Activated B cell treated with CpG ODN at 0.5 μM for 24 hours (primary cell): ENCODE measurements around the gene CBX2. TPM values are rescaled to one million over a fixed set of nuclear protein-coding genes. Genes with fewer than 3 reads are reported as not detected.

Experiments used
- ATAC-seq: fragments of 200-7000 bp; cut with Tn5 transposase; one replicate; pipeline ENCODE4 v1.10.0; 2021; ENCODE audit warnings: low read depth, mild to moderate bottlenecking, moderate library complexity
- CTCF ChIA-PET: fragments of 350-600 bp; sonication (Branson Sonifier 250); formaldehyde crosslinking; loops from one replicate; lab custom pipeline; 2021; ENCODE audit warnings: antibody characterized with exemption; lab: Charles Lee
- POLR2A ChIA-PET: fragments of 350-600 bp; sonication (Branson Sonifier 250); formaldehyde crosslinking; loops from one replicate; lab custom pipeline; 2021; ENCODE audit warnings: antibody characterized with exemption; lab: Charles Lee
- DNase-seq: peaks from one replicate; pipeline ENCODE4 v3.0.0; 2022
- H3K27ac Mint-ChIP-seq: one replicate; pipeline ENCODE4 v1.8.0; 2020; ENCODE audit warnings: mixed read lengths
- H3K27me3 Mint-ChIP-seq: one replicate; pipeline ENCODE4 v1.8.0; 2021; ENCODE audit warnings: mixed read lengths
- H3K36me3 Mint-ChIP-seq: one replicate; pipeline ENCODE4 v1.8.0; 2021; ENCODE audit warnings: low read depth, mixed read lengths
- H3K4me1 Mint-ChIP-seq: one replicate; pipeline ENCODE4 v1.8.0; 2021; ENCODE audit warnings: mixed read lengths
- H3K4me3 Mint-ChIP-seq: one replicate; pipeline ENCODE4 v1.8.0; 2020; ENCODE audit warnings: mild to moderate bottlenecking, mixed read lengths
- H3K9me3 Mint-ChIP-seq: one replicate; pipeline ENCODE4 v1.8.0; 2020; ENCODE audit warnings: mixed read lengths
- intact Hi-C: fragments of 100-400 bp; cut with micrococcal nuclease; formaldehyde crosslinking; loops from one replicate; pipeline ENCODE4 v1.15.1; 2024
- total RNA-seq: library from RNA; stranded (reverse); gene quantifications from 2 replicates; pipeline ENCODE4 v1.2.3, GENCODE V29; 2022
- TF ChIP-seq, protein P1 (sequence below): fragments of 200-600 bp; IDR thresholded peaks from one replicate; pipeline ENCODE4 v1.8.0; 2022; ENCODE audit warnings: antibody characterized with exemption, mild to moderate bottlenecking

Gene CBX2
- total RNA-seq = 0.37 and 0.67 TPM in 2 replicates

DNA sequence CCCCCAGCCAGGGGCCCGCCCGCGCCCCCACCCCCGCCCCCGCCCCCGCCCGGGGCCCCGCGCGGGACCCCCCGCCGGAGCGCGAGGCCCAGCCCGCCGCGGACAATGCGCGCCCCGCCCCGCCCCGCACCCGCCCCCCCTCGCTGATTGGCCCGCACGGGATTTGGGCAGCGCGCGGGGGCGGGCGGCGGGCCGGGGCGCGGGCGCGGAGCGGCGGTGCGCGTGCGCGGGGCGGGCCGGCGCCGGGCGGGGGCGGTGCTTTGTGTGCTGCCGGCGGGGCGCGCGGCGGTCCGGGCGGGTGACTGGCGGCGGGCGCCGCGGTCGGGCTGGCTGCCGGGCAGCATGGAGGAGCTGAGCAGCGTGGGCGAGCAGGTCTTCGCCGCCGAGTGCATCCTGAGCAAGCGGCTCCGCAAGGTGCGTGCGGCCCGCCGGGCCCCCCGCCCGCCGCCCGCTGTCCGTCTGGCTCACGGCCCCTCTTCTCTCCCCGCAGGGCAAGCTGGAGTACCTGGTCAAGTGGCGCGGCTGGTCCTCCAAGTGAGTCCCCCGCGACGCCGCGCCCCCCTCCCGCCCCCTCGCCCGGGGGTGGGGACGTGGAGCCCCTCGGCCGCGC, at the start of gene CBX2:
Gene CBX2, plus strand, starts transcription at position 255 of the 610 bp plus-strand sequence. Its CDS starts 88 bp downstream, at position 343.
- ATAC-seq (peak; percentile 93), DNase-seq (peak; percentile 83)
- CTCF ChIA-PET = interaction anchor here (1.5 kb wide), 1 partner anchor 11 kb away, joined by 3 read pairs; no protein-coding TSS in a partner anchor
- Mint-ChIP-seq H3K9me3 (no peaks in the 10 kb centered on the region), H3K27ac (no peak within 1 kb of the TSS), H3K4me3 (peak within 1 kb of the TSS; percentile 82), H3K36me3 (no peaks in the 10 kb centered on the region), H3K4me1 (peaks cover 14% of the 10 kb centered on the region), H3K27me3 (peaks cover 65% of the 10 kb centered on the region)
- TF ChIP-seq, protein P1, sequence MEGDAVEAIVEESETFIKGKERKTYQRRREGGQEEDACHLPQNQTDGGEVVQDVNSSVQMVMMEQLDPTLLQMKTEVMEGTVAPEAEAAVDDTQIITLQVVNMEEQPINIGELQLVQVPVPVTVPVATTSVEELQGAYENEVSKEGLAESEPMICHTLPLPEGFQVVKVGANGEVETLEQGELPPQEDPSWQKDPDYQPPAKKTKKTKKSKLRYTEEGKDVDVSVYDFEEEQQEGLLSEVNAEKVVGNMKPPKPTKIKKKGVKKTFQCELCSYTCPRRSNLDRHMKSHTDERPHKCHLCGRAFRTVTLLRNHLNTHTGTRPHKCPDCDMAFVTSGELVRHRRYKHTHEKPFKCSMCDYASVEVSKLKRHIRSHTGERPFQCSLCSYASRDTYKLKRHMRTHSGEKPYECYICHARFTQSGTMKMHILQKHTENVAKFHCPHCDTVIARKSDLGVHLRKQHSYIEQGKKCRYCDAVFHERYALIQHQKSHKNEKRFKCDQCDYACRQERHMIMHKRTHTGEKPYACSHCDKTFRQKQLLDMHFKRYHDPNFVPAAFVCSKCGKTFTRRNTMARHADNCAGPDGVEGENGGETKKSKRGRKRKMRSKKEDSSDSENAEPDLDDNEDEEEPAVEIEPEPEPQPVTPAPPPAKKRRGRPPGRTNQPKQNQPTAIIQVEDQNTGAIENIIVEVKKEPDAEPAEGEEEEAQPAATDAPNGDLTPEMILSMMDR = no peak
- intact Hi-C loops = loop anchor here (1.0 to 2.0 kb wide), 3 partner anchors 11 to 32 kb away; partner anchors contain the start of gene CBX8
- POLR2A ChIA-PET = interaction anchor here (0.5 to 1.4 kb wide), 3 partner anchors 14 to 21 kb away, joined by 3 to 6 read pairs (median 3); no protein-coding TSS in a partner anchor

DNA sequence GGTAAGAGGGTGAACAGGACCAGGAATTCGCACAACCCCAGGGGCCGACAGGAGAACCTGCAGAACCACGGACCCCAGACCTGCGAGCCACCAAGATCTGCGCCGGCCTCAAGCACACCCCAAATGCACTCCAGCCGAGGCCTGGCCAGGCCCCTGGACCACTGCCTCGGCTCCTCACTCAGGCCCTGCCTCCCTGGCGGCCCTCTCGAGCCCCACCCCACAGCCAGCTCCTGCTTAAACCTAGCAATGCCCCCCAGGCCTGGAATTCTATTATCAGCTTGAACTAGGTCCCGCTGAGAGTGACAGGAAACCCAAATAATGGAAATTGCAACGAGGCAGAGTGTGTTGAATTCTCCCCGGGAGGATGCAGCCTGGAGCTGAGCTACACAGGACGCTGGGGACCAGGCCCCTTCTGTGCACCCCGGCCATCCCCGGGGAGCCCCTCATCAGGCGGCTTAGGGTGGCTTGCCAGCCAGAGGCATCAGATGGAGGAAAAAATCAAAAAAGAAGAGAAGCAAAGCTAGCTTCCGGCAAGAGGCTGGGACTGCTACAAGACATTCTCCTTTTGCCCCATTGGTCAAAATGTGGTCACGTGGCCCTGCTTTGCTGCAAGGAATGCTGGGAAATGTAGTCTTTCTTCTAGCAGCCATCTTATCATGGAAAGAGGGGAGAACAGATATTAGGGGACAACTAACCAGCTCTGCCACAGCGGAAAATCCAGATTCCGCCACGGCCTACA, 49.6 kb upstream of the CBX2 start:
- CTCF ChIA-PET = interaction anchor here (1.0 to 1.4 kb wide), 2 partner anchors 20 to 280 kb away, joined by 3 to 5 read pairs; no protein-coding TSS in a partner anchor
- peak overlapping the region; percentile 91 for H3K27ac Mint-ChIP-seq
- no peaks in the 10 kb centered on the region for H3K27me3 Mint-ChIP-seq
- TF ChIP-seq, protein P1 = no peak
- H3K4me1 Mint-ChIP-seq = peaks cover 46% of the 10 kb centered on the region
- H3K4me3 Mint-ChIP-seq = peak overlapping the region; percentile 84
- no peaks in the 10 kb centered on the region for H3K9me3 Mint-ChIP-seq
- intact Hi-C loops = no loop called here
- POLR2A ChIA-PET = no interaction called here
- peak; percentile 60 for ATAC-seq
- no peaks in the 10 kb centered on the region for H3K36me3 Mint-ChIP-seq
- DNase-seq = peak; percentile 61

DNA sequence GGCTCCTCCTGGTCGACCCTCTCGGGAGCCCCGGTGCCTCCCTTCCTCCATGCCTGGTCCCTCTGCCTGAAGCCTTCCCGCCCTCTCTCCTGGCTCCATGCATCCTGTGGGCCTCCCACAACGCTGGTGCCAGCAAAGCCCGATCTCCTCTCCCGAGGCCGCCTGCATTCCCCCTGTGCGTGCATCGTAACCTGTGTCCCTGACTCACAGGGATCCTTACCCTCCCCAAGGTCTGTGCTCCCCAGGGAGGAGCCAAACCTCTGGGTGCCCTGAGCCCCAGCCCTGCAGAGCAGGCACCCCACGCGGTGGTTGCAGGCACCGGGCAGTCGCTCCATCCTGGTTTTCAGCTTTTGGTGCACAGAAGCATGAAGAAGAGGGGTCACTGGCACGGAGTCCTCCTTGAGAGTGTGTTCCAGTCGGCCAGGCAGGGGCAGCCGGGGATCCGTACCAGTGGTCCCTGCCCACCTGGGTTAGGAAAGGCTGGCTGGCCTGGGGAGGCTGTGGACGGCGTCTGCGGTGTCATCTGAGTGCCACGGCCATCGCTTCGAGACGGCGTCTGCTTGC, 49.0 kb upstream of the CBX2 start:
- ChIA-PET POLR2A (no interaction called here), CTCF (no interaction called here)
- DNase-seq (no peak), ATAC-seq (no peak)
- H3K4me1 Mint-ChIP-seq = peaks cover 51% of the 10 kb centered on the region
- H3K4me3 Mint-ChIP-seq = peak overlapping the region; percentile 38
- H3K27ac Mint-ChIP-seq = peak overlapping the region; percentile 24
- H3K9me3 Mint-ChIP-seq = no peaks in the 10 kb centered on the region
- TF ChIP-seq, protein P1 = no peak
- intact Hi-C loops = no loop called here
- no peaks in the 10 kb centered on the region for H3K36me3 Mint-ChIP-seq
- no peaks in the 10 kb centered on the region for H3K27me3 Mint-ChIP-seq

DNA sequence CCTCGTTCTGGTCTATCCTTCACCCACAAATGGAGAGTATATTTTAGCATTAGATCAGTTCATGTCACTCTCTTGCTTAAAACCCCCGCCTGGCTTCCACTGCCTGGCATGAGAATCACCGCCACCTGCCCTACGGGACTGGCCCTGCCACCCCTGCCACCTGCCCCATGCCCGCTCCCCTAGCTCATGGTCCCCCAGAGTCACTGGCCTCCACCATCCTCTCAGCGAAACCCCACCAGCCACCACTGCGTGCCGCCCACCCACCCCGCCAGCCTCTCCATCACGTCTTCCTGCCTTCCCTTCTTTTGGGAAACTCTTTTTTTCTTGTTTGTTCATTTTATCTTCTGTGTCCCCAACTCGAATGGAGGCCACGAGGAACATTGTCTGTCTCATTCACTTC, 48.2 kb upstream of the CBX2 start:
- Mint-ChIP-seq H3K9me3 (no peaks in the 10 kb centered on the region), H3K27me3 (no peaks in the 10 kb centered on the region), H3K27ac (no peak overlapping the region), H3K4me3 (peak overlapping the region; percentile 29), H3K36me3 (no peaks in the 10 kb centered on the region), H3K4me1 (peaks cover 51% of the 10 kb centered on the region)
- TF ChIP-seq, protein P1 = no peak
- intact Hi-C loops = loop anchor here (5.0 kb wide), 1 partner anchor 108 kb away; the partner anchor contains the start of gene CBX4
- POLR2A ChIA-PET = no interaction called here
- ATAC-seq = no peak
- no peak for DNase-seq
- CTCF ChIA-PET = no interaction called here

DNA sequence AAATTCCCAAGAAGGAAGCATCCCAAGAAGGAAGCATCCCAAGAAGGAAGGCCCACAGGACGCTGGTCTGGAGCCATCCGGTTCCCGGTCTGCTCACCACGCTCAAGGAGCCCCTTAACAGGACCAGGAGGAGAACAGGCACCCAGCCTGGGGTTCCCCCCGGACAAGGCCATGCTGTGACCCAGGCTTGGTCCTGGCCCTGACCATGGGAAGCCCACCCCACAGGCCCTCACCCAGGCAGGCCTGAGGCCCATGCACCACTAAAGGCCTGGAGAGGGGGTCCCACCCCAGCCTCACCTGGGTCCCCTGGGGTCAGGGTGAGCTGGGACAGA, 47.5 kb upstream of the CBX2 start:
- Mint-ChIP-seq H3K4me1 (peaks cover 51% of the 10 kb centered on the region), H3K9me3 (no peaks in the 10 kb centered on the region), H3K27ac (no peak overlapping the region), H3K36me3 (no peaks in the 10 kb centered on the region), H3K27me3 (no peaks in the 10 kb centered on the region), H3K4me3 (peak overlapping the region; percentile 29)
- CTCF ChIA-PET = no interaction called here
- TF ChIP-seq, protein P1 = no peak
- POLR2A ChIA-PET = no interaction called here
- intact Hi-C loops = loop anchor here (5.0 kb wide), 1 partner anchor 107 kb away; the partner anchor contains the start of gene CBX4
- DNase-seq = no peak
- no peak for ATAC-seq
